Loucy (cell line): ENCODE measurements around the gene KIAA0825.

ENCODE experiments used
- CTCF ChIP-seq: fragments of 200-600 bp; sonication (generic); conservative IDR thresholded peaks from 2 replicates; pipeline ENCODE4 v1.5.1; 2014; ENCODE audit warnings: mild to moderate bottlenecking, antibody characterized with exemption, low read length
- EZH2phosphoT487 ChIP-seq: fragments of 200-600 bp; IDR thresholded peaks from 2 replicates; pipeline ENCODE4 v1.6.1; 2018; ENCODE audit warnings: antibody characterized with exemption, mild to moderate bottlenecking, moderate library complexity, borderline replicate concordance

DNA sequence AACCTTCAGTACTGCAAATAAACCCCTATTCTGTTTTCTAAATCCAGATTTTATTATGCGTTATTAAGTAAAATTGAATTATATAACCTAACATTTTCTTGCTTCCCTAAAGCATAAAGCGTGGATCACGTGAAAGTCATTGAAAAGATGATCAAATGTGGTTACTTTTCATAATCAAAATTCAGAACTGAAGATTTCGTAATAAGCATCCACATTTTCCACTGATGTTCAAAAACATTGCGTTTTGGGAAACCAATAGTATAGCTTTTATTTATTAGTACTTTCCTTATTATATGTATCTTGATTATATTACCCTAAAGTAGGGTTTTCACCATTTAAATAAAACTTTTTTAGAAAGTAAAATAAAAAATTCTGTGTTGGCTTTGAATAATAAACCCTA is 1.9 kb upstream of the KIAA0825 start:
- TF ChIP-seq CTCF (no peak), EZH2phosphoT487 (no peak)
